ENCODE data around the gene LRRC15.

The LRRC15 gene

GRCh38 chr3:194369522-194370279 lies at the start of gene LRRC15:
Gene LRRC15 (minus strand): TSS chr3:194369743. CDS start chr3:194361043, 8,700 bp downstream.
- DNase-seq (ENCODE audit: low read depth), result no peak

DNA sequence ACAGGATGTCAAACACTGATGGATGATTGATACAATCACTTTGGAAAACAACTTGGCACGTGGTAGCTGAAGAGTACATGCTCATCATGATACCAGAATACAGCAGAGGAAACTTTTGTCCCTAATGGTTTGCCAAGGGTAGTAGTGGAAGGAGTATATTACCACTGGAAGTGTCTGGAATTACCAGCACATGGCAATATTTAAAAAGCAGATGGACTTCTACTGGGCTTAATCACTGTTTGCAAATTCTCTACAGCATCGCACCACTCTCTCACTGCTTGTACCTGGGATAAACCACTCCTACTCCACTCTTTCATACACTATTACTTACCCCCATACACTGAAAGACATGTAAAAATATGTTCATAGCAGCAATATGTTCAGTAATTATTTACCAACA lies 49.1 kb upstream of the LRRC15 start:
- no peak for DNase-seq (ENCODE audit: low read depth)

DNA sequence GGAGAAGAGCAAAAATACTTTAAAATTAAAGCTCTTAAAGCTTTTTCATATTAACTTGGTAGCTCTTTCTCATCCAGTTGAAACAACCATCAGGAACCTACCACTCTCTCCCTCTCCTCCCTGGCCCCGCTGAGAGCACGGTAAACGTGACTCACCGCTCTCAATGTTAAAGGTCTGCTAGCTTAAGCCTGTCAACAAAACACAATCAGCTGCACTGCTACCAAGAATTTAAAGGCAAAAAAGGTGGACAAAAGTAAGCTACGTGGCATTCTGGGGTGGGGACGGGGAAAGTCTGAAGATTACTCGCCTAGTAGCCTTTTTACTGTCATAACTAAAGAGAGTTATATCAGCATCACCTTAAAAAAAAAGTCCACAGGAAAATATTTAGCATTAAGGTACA lies 37.9 kb upstream of the LRRC15 start:
- DNase-seq (ENCODE audit: low read depth), result no peak

DNA sequence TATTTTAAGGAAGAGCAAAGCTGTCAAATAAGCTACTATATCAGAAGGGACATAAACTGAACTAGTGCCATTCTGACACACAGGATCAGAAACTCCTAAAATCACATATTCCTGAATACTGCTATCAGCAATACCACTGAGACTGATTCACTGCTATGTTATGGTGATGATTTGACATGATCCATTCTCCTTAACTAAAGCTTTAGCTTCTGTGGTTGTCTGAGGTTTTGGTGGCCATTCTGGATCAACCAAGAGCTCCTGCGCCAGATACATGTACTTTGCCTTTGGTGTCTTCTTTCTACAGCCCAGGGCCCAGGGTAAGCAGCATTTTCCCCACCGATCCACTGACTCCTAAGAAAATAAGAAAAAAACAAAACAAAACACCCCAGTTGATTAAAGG lies 36.2 kb upstream of the LRRC15 start:
- no peak for DNase-seq (ENCODE audit: low read depth)

- DNase-seq (ENCODE audit: low read depth), result no peak
These were observed 35.0 kb upstream of the LRRC15 start for GRCh38 chr3:194404365-194405140.

DNA sequence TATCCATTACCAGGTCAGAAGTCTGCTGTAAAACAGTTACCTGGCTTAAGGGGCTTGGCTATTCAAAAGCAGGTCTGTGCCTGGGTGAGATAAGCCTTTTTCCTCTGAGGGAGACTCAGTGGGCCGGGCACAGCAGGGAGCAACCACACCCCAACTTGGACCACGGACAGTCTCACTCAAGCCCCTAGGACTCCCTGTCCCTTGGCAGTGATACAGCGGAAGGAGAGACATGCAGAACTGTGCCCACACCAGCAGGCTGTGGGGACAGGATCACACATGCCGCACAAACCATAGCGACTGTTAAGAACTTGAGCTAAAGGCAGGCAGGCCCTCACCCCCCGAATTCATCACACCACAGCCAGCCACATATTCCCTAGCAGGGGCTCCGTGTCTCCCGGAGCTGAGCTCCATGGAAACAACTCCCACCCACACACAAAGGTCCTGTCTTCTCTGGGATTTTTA lies 32.4 kb upstream of the LRRC15 start:
- no peak for DNase-seq (ENCODE audit: low read depth)

GRCh38 chr3:194401346-194401745 lies 31.8 kb upstream of the LRRC15 start:
- DNase-seq (ENCODE audit: low read depth), result no peak

DNA sequence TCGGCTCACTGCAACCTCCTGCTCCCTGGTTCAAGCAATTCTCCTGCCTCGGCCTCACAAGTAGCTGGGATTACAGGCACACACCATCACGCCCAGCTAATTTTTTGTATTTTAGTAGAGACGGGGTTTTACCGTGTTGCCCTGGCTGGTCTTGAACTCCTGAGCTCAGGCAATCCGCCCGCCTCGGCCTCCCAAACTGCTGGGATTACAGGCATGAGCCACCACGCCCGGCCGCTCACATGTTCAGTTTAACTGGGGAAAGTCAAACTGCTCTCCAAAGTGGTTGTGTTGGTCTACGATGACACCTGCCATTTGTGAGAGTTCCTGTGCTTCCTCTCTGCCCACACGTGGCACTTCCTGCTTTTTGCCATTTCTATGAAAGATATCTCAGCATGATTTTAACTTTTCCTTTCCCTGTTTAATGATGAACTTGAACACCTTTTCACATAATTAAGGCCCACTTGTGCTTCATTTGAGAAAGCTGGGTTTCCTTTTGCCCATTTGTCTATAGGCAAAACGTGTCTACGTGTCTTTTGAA lies 30.4 kb upstream of the LRRC15 start:
- no peak for DNase-seq (ENCODE audit: low read depth)

GRCh38 chr3:194399166-194399565 lies 29.6 kb upstream of the LRRC15 start, which contains the start of gene GP5:
Gene GP5 (minus strand): TSS chr3:194399266. CDS start chr3:194398282, 984 bp downstream.
- no peak for DNase-seq (ENCODE audit: low read depth)

DNA sequence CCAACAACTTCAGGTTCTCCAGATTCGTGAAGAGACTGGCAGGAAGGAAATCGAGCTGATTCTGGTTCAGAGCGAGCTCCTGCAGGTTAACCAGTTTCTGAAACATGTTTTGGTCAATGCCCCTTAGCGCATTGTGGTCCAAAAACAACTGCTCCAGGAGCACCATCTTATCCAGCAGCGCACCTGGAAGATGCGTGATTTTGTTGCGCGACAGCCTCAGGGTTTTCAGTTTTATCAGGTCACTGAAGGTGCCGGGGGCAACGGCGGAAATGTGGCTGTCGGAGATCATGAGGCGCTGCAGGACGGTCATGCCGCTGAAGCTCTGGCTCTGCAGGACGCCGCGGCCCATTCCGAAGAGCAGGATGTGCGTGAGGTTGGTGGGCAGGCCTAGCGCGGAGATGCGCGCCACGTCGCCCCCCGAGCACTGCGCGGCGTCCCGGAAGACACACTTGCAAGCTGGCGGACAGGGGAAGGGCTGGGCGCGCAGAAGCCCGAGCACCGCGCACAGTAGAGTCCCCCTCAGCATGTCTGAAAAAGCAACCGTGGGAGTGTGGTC lies 28.3 kb upstream of the LRRC15 start:
- no peak for DNase-seq (ENCODE audit: low read depth)

DNA sequence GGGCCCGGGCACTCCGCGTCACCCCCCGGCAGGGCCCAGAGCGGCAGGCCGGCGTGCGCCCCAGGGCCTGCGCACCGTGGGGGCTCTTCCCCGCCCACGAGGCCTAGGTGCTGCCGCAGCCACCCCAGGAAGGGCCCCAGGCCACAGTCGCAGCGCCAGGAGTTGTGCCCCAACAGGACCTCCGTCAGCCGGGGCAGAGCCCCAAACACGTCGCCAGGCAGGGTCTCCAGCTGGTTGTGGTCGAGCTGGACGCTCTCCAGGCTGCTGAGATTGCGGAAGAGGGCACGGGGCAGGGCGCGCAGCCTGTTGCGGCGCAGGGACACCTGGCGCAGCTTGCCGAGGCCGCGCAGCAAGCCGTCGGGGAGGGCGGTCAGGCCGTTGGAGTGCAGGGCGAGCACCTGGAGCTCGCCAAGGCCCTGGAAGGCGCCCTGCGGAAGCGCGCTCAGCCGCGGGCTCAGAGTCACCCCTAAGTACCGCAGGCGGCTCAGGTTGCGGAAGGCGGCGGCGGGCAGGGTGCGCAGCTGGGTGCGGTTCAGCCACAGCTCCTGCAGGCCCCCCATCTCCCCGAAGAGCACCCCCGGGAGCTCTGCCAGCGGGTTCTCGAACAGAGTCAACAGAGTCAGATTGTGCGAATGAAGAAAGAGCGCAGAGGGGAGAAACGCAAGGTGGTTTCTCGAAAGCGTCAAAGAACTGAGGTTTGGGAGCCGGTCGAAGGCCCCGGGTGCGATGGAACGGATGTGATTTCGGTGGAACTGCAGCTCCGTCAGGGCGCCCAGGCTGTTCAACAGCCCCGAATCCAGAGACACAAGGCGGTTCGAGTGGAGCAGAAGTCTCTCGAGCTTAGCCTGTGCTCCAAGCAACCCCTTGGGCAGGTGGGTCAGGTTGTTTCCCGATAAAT lies 27.6 kb upstream of the LRRC15 start:
- DNase-seq (ENCODE audit: low read depth), result no peak

GRCh38 chr3:194396539-194396858 lies 27.0 kb upstream of the LRRC15 start:
- DNase-seq (ENCODE audit: low read depth), result no peak

- no peak for DNase-seq (ENCODE audit: low read depth)
These were observed 26.4 kb upstream of the LRRC15 start for GRCh38 chr3:194395778-194396538.

- DNase-seq (ENCODE audit: low read depth), result no peak
These were observed 25.7 kb upstream of the LRRC15 start for GRCh38 chr3:194395212-194395611.

- no peak for DNase-seq (ENCODE audit: low read depth)
These were observed 23.0 kb upstream of the LRRC15 start for GRCh38 chr3:194392576-194392975.

- DNase-seq (ENCODE audit: low read depth), result no peak
These were observed 21.3 kb upstream of the LRRC15 start for GRCh38 chr3:194390835-194391234.

DNA sequence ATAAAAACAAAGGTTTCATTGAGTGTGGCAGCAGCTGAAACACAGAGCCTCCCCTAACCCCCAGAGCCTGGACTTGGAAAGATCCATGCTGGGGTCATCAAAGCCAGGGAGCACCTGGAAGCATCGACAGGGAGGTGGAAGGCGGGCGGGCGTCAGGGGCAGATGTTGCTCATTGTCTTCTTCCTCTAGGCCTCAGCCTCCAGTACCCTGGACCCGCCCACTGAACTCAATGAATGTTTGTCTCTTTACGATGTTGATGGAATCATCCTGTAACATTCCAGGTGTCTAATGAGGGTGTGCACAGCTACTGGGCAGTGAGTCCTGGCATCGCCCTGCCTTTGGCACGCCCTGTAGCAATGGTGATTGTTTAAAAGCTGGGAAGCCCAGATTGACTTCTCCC lies 19.7 kb upstream of the LRRC15 start:
- no peak for DNase-seq (ENCODE audit: low read depth)

- DNase-seq (ENCODE audit: low read depth), result no peak
These were observed 18.4 kb upstream of the LRRC15 start for GRCh38 chr3:194387926-194388418.

GRCh38 chr3:194387276-194387675 lies 17.7 kb upstream of the LRRC15 start:
- DNase-seq (ENCODE audit: low read depth), result no peak

DNA sequence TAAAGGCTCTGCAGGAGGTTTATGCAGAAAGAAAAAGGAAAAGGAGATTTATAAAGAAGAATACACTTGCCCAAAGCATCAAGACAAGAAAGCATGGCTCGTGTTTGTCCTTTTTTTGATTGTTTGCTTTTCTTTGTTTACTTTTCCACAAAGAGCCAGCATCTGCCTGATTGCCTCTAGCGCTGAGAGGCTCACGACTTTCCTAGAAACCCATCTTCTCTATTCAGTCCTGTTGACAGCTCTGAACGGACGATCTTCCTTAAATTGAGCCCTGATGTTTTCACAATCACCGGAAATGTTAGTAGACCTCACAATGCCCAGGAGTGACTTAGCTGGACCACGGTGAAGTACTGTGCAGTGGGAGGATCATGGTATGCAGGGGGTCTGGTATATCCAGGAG lies 17.1 kb upstream of the LRRC15 start:
- no peak for DNase-seq (ENCODE audit: low read depth)

- no peak for DNase-seq (ENCODE audit: low read depth)
These were observed 16.5 kb upstream of the LRRC15 start for GRCh38 chr3:194386066-194386465.
